Hepatocyte (in vitro differentiated cells): ENCODE measurements around the gene FNDC11.

Experiments used
- CTCF ChIP-seq: fragments of 200-600 bp; sonication (generic); IDR thresholded peaks from 2 replicates; pipeline ENCODE4 v1.5.1; 2016; ENCODE audit warnings: antibody characterized with exemption, mild to moderate bottlenecking; ENCODE audit not compliant: poor library complexity
- EZH2 ChIP-seq: fragments of 200-600 bp; sonication (generic); IDR thresholded peaks from 2 replicates; pipeline ENCODE4 v1.6.1; 2016; ENCODE audit warnings: antibody characterized with exemption, mild to moderate bottlenecking, borderline replicate concordance
- EZH2phosphoT487 ChIP-seq: fragments of 200-600 bp; sonication (generic); IDR thresholded peaks from one replicate; pipeline ENCODE4 v1.6.1; 2018; ENCODE audit warnings: antibody characterized with exemption, mild to moderate bottlenecking, low read depth, moderate library complexity; ENCODE audit not compliant: unreplicated experiment, severe bottlenecking

GRCh38 chr20:63566395-63567135, 12.6 kb downstream of the FNDC11 start:
- no peak for TF ChIP-seq CTCF
- no peak for TF ChIP-seq EZH2
- TF ChIP-seq EZH2phosphoT487, result no peak
